Activated naive CD4-positive, alpha-beta T cell treated with anti-CD3 and anti-CD28 coated beads for 36 hours (primary cell): ENCODE measurements around the gene SHC2. TPM values are rescaled to one million over a fixed set of nuclear protein-coding genes. Genes with fewer than 3 reads are reported as not detected.
A peak's percentile ranks its signal among the peaks of the same experiment; 100 is the strongest.

Source experiments
- CTCF ChIA-PET: fragments of 350-600 bp; sonication (Branson Sonifier 250); formaldehyde crosslinking; loops from one replicate; lab custom pipeline; 2021; ENCODE audit warnings: antibody characterized with exemption; lab: Charles Lee
- DNase-seq: peaks from one replicate; pipeline ENCODE4 v3.0.0-alpha.2; 2020
- H3K27ac Mint-ChIP-seq: one replicate; pipeline ENCODE4 v1.8.0; 2021; ENCODE audit warnings: mild to moderate bottlenecking, mixed read lengths
- H3K27me3 Mint-ChIP-seq: one replicate; pipeline ENCODE4 v1.8.0; 2021; ENCODE audit warnings: low read depth, mixed read lengths
- H3K36me3 Mint-ChIP-seq: one replicate; pipeline ENCODE4 v1.8.0; 2021; ENCODE audit warnings: low read depth, mixed read lengths
- H3K4me1 Mint-ChIP-seq: one replicate; pipeline ENCODE4 v1.8.0; 2021; ENCODE audit warnings: low read depth, mixed read lengths
- H3K4me3 Mint-ChIP-seq: one replicate; pipeline ENCODE4 v1.8.0; 2021; ENCODE audit warnings: mild to moderate bottlenecking, moderate library complexity, mixed read lengths
- H3K9me3 Mint-ChIP-seq: one replicate; pipeline ENCODE4 v1.8.0; 2021; ENCODE audit warnings: mixed read lengths
- intact Hi-C: fragments of 100-400 bp; cut with micrococcal nuclease; formaldehyde crosslinking; loops from one replicate; pipeline ENCODE4 v1.15.1; 2023
- total RNA-seq, 2 experiments: library from RNA; stranded (reverse); gene quantifications; one replicate each; pipeline ENCODE4 v1.2.3, GENCODE V29; 2021

SHC2 gene
- total RNA-seq, 2 experiments from 2014 or later: not detected

GRCh38 chr19:408902-409515 lies 51.8 kb downstream of the SHC2 start, which contains the start of gene C2CD4C:
C2CD4C (minus strand) TSS chr19:409147; CDS start chr19:408361, 786 bp downstream.
- DNase-seq: peak; percentile 25
- H3K4me1 Mint-ChIP-seq: peaks cover 6% of the 10 kb centered on the region
- intact Hi-C loops: no loop called here
- CTCF ChIA-PET: no interaction called here
- no peak within 1 kb of the TSS for H3K27ac Mint-ChIP-seq
- no peaks in the 10 kb centered on the region for H3K36me3 Mint-ChIP-seq
- H3K27me3 Mint-ChIP-seq: peaks cover 17% of the 10 kb centered on the region
- H3K9me3 Mint-ChIP-seq: no peaks in the 10 kb centered on the region
- H3K4me3 Mint-ChIP-seq: peak within 1 kb of the TSS; percentile 67

DNA sequence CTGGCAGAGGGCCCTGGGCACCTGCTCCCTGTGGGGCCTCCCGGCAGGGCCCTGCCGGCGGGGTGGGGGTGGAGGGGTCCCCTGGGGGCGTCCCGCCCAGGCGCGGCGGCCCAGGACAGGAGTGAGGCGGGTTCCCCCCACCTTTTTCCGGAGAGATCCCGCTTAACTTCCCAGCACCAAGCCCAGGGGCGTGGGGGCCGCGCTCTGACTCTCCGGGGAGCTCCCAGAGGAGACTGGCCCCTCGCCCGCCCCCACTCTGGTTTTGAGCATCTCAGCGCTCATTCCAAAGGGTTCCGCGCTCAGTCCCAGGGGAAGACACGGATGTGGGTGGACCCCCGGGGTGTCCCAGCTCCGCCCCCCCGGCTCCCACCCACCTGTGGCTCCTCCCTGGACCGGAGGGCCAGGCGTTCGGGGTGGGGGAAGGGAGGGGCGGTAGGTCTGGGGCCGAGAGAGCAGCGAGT lies 52.4 kb downstream of the SHC2 start:
- Mint-ChIP-seq H3K27ac (no peak overlapping the region), H3K4me3 (no peak overlapping the region), H3K4me1 (peaks cover 6% of the 10 kb centered on the region), H3K9me3 (no peaks in the 10 kb centered on the region), H3K36me3 (no peaks in the 10 kb centered on the region), H3K27me3 (peaks cover 17% of the 10 kb centered on the region)
- CTCF ChIA-PET: no interaction called here
- intact Hi-C loops: no loop called here
- no peak for DNase-seq

DNA sequence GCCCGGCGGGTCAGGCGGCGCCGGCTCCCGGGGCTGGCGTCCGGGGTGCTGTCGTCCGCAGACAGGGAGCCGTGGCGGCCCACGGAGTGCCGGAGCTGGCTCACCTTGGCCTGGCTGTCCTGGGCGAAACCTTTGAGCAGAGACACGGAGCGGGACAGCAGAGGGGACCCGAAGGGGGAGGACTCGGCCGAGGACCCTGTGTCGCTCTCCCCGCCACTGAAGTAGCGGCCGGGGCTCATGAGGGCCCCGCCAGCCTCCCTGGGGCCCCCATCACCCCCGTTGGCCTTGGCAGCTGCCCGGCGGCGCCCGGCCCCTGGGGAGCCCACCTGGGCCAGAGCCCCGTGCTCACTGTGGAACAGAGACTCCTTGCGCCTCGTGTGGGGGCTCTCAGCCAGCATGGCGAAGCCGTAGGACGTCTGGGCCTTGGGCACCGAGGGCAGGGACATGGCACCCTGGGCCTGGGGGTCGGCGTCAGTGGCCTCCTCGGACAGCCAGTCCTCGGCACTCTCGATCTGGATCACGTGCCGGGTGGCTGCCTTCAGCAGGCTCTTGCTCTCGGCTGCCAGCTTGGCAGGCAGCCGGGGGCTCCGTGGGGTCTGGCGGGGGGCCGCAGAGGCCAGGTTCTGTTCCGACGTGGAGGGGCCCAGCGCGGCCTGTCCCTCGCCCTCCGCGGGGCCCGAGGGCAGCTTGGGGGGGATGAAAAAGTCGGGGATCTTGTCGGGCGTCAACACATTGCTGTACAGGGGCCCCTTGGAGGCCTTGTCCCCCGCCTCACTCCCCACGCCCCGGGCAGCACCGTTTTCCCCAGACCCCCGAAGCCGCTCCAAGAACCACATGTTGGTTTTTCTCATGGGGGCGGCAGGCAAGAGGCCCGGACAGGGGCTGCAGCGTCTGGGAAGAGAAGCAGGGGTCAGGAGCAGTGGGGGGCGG lies 53.1 kb downstream of the SHC2 start:
- DNase-seq: no peak
- peaks cover 6% of the 10 kb centered on the region for H3K4me1 Mint-ChIP-seq

DNA sequence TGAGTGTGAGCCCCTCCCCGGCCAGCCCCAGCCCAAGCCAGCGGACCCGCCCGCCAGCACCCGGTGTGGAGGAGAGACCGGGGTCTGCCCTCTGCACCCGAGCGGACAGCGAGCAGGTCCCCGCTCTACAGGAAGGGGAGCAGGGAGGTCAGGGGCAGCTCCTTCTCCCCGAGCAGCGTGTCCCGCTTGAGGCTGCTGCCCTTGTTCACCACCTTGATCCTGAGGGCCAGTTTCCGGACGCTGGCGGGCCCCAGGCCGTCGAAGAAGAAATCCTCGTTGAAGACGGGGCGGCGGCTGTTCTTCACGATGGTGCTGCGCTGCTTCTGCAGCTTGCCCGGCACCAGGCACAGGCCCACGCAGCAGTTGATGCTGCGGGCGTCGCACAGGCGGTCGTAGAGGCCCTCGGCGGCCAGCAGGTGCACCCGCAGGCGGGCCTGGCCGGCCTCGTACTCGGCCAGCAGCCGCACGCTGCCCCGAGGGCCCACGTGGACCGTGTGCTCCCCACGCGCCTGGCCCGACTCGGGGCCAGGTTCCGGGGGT lies 53.8 kb downstream of the SHC2 start:
- Mint-ChIP-seq H3K4me3 (no peak overlapping the region), H3K27me3 (peaks cover 20% of the 10 kb centered on the region), H3K9me3 (no peaks in the 10 kb centered on the region), H3K4me1 (peaks cover 6% of the 10 kb centered on the region), H3K27ac (no peak overlapping the region), H3K36me3 (no peaks in the 10 kb centered on the region)
- intact Hi-C loops: no loop called here
- no peak for DNase-seq
- CTCF ChIA-PET: no interaction called here

More for the DNA sequence above, 53.1 kb downstream of the SHC2 start:
- Mint-ChIP-seq H3K27me3 (peaks cover 20% of the 10 kb centered on the region), H3K36me3 (no peaks in the 10 kb centered on the region), H3K4me3 (no peak overlapping the region), H3K9me3 (no peaks in the 10 kb centered on the region), H3K27ac (no peak overlapping the region)
- CTCF ChIA-PET: no interaction called here
- intact Hi-C loops: no loop called here

DNA sequence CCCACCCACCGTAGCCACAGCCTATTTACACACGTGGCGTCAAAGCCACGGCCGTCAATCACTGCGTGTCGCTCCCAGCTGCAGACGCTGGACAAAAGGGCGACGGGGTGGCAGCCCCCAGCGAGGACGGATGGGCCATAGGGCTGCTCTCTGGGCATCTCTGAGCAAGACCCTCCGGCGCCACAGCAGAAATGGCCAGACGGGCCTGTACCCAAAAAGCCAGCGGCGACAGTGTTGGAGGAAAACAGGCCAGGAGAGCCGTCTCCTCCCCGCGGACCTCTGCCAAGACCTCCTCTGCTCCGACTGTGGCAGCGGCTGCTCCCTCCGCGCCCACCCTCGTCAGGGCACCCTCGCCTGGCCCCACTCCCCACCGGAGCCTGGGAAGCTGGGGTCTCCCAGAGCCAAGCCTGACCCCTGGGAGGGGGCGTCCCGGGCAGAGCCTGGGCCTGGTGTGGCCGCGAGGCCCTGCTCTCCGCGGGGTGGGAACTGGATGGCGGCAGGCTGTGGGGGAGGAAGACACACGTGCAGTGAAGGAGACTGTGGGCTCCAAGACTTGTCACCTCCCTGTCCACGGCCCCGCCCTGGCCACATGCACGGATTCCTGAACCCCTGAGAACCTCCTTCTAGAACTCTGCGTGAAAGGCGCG lies 54.6 kb downstream of the SHC2 start:
- no peaks in the 10 kb centered on the region for H3K9me3 Mint-ChIP-seq
- no peak for DNase-seq
- H3K36me3 Mint-ChIP-seq: no peaks in the 10 kb centered on the region
- no peak overlapping the region for H3K4me3 Mint-ChIP-seq
- intact Hi-C loops: no loop called here
- CTCF ChIA-PET: no interaction called here
- H3K4me1 Mint-ChIP-seq: peaks cover 6% of the 10 kb centered on the region
- peaks cover 20% of the 10 kb centered on the region for H3K27me3 Mint-ChIP-seq
- H3K27ac Mint-ChIP-seq: no peak overlapping the region

DNA sequence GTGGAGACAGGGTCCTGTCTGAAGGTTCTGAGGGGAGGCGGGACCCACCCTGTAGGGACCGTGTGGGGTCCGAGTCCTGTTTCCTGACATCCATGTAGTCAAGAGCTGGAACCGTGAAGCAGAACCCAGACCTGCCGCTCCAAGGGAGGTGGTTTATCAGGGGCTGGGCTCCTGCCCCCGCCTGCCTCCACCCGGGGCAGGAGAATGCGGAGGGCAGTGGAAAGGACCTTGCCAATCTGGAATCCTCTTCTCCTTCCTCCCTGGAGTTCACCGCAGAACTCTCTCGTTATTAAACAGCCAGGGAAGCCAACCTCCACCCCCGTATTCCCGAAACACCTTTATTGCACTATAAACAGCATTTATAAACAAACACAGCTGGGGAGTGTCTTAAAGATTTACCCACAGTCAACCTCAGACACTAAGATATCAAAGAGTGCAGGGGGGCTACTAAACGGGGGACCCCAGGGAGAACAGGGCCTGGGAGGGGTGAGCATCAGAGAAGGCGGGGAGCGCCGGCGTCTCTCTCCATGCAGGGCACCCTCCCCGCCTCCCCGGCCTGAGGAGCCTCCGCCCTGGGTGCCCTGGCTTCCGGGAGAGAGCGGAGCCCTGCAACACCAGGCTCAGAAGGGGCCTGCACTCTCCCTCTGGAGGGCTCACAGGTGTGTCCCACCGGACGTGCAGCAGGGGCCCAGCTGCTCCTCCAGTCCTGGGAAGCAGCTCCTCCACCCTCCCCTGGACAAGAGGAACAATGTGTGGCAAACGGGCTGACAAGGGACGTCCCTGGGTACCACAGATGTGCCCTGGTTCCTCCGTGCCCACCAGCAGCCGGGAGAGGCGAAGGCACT lies 55.5 kb downstream of the SHC2 start:
- Mint-ChIP-seq H3K4me1 (peaks cover 6% of the 10 kb centered on the region), H3K4me3 (no peak overlapping the region), H3K9me3 (no peaks in the 10 kb centered on the region), H3K27ac (no peak overlapping the region), H3K36me3 (no peaks in the 10 kb centered on the region), H3K27me3 (peaks cover 20% of the 10 kb centered on the region)
- DNase-seq: no peak
- intact Hi-C loops: no loop called here
- CTCF ChIA-PET: no interaction called here

DNA sequence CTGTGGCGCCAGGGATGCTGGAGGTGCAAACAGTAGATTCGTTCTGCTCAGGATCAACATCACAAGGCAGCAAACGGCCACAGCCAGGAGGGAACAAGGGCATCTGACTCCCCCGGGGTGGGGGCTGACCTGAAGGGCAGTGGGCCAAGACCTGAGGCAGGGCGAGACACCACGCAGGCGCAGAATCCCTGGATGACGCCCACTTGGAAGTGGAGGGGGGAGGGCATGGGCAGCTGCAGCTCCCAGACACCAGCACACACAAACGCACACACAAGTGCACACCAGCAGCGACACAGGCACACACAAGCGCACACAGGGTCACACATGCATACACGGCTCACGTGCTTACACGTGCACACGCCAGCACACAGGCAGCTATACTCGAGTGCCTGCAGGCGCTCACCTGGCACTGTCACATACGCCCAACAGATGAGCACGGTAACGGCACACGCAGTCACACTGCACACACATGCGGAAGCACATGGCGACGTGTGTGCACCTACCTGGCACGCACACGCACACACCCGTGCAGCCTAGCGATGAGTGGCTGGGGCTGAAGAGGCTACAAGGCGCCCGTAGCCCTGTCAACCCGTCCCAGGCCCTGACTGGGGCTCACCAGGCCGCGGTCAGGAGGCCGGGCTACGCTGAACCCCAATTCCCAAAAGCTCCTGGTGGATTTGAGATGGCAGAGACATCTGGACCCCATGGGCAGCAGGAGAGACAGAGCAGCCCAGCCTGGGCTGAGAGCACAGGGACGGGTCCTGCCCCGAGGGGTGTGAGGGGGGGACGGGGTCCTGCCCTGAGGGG lies 57.4 kb downstream of the SHC2 start:
- Mint-ChIP-seq H3K4me3 (no peak overlapping the region), H3K36me3 (no peaks in the 10 kb centered on the region), H3K27me3 (peaks cover 13% of the 10 kb centered on the region), H3K27ac (no peak overlapping the region), H3K4me1 (no peaks in the 10 kb centered on the region), H3K9me3 (no peaks in the 10 kb centered on the region)
- intact Hi-C loops: no loop called here
- DNase-seq: no peak
- CTCF ChIA-PET: no interaction called here

DNA sequence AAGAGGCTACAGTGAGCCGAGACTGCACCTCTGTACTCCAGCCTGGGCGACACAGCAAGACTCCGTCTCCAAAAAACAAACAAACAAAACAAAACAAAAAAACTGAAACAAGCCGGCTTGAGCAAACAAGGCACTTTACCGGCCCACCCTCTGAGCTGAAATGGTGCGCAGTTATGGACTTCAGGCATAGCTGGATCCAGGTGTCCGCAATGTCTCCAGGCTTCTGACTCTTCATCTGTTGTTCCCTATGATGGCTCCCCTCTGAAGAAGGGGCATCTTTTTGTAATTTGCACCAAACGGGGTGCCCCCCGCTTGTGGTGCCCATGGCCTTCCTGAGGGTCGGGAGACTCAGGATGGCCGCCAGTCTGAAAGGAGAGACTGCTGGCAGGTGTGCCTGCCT lies 58.0 kb downstream of the SHC2 start:
- Mint-ChIP-seq H3K27ac (no peak overlapping the region), H3K4me3 (no peak overlapping the region), H3K4me1 (no peaks in the 10 kb centered on the region), H3K36me3 (no peaks in the 10 kb centered on the region), H3K27me3 (peaks cover 13% of the 10 kb centered on the region), H3K9me3 (no peaks in the 10 kb centered on the region)
- intact Hi-C loops: no loop called here
- no peak for DNase-seq
- CTCF ChIA-PET: no interaction called here

DNA sequence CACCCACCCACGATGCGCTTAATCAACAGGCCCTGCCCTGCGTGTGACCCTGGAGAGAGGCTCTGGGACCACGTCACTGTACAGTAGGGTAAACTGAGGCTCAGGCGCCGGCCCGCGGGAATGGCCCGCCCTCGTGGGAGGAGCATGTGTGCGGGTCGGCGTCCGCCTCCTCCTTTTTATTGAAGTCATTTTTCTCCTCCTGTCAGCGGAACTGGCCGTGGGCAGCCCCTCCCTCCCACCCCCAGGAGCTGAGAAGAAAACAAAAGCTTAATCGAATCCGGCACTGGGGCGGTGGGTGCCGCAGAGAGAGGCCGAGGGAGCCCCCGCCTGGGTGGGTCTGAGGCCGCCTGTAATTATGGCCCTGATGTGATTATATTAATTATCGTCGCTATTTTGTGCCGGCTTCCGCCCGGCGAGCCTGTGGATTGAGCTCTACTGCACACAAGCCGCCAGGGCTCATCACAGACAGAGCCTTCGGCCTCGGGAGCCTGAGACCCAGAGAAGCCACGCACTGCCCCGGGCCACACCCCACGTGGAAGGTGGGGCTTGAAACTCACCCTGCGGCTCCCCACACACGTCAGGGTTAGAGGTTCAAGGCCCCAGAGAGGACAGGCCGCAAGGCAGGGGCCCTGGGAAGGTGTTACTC lies 58.8 kb downstream of the SHC2 start:
- Mint-ChIP-seq H3K9me3 (no peaks in the 10 kb centered on the region), H3K27ac (no peak overlapping the region)
- no peak for DNase-seq

GRCh38 chr19:400976-401865 lies 59.6 kb downstream of the SHC2 start:
- DNase-seq: no peak
- H3K9me3 Mint-ChIP-seq: no peaks in the 10 kb centered on the region
- no peaks in the 10 kb centered on the region for H3K36me3 Mint-ChIP-seq
- CTCF ChIA-PET: no interaction called here
- H3K27me3 Mint-ChIP-seq: peaks cover 10% of the 10 kb centered on the region
- intact Hi-C loops: no loop called here
- no peak overlapping the region for H3K27ac Mint-ChIP-seq
- no peaks in the 10 kb centered on the region for H3K4me1 Mint-ChIP-seq
- H3K4me3 Mint-ChIP-seq: no peak overlapping the region

More for the DNA sequence above, 58.8 kb downstream of the SHC2 start:
- CTCF ChIA-PET: no interaction called here
- Mint-ChIP-seq H3K36me3 (no peaks in the 10 kb centered on the region), H3K27me3 (peaks cover 13% of the 10 kb centered on the region), H3K4me3 (no peak overlapping the region), H3K4me1 (no peaks in the 10 kb centered on the region)
- intact Hi-C loops: no loop called here
